Parathyroid adenoma (tissue), 2 donors: ENCODE data around the gene ADGRL2.

Source experiments
- H2AFZ ChIP-seq: fragments of 300-600 bp; sonication (generic); one replicate; pipeline ENCODE4 v1.7.0; 2017; ENCODE audit warnings: antibody characterized with exemption, mild to moderate bottlenecking
- H3K27ac ChIP-seq: fragments of 300-600 bp; sonication (generic); one replicate; pipeline ENCODE4 v1.7.0; 2017
- H3K27me3 ChIP-seq: fragments of 300-600 bp; sonication (generic); one replicate; pipeline ENCODE4 v1.7.0; 2017; ENCODE audit warnings: low read length; ENCODE audit not compliant: control insufficient read depth, insufficient read depth
- H3K36me3 ChIP-seq: fragments of 300-600 bp; sonication (generic); one replicate; pipeline ENCODE4 v1.7.0; 2017; ENCODE audit warnings: low read length; ENCODE audit not compliant: control insufficient read depth, insufficient read depth
- H3K4me1 ChIP-seq: fragments of 300-600 bp; sonication (generic); one replicate; pipeline ENCODE4 v1.7.0; 2017; ENCODE audit warnings: control low read depth
- H3K4me2 ChIP-seq: fragments of 300-600 bp; sonication (generic); one replicate; pipeline ENCODE4 v1.7.0; 2017; ENCODE audit warnings: low read length
- H3K4me3 ChIP-seq: fragments of 300-600 bp; sonication (generic); one replicate; pipeline ENCODE4 v1.7.0; 2017; ENCODE audit warnings: low read depth, low read length
- H3K79me2 ChIP-seq: fragments of 300-600 bp; sonication (generic); one replicate; pipeline ENCODE4 v1.7.0; 2017; ENCODE audit warnings: control low read depth
- H3K9ac ChIP-seq: fragments of 300-600 bp; sonication (generic); one replicate; pipeline ENCODE4 v1.7.0; 2017; ENCODE audit warnings: mild to moderate bottlenecking
- H3K9me3 ChIP-seq: fragments of 300-600 bp; sonication (generic); one replicate; pipeline ENCODE4 v1.7.0; 2017; ENCODE audit warnings: low read length; ENCODE audit not compliant: control insufficient read depth
- TF ChIP-seq, protein P1 (sequence below): fragments of 300-600 bp; sonication (generic); IDR thresholded peaks from one replicate; pipeline ENCODE4 v1.7.0; 2017; ENCODE audit warnings: antibody characterized with exemption, mild to moderate bottlenecking
- donor health status: primary hyperparathyroidism.

Gene ADGRL2

GRCh38 chr1:81757398-81758020 lies 43.2 kb upstream of the ADGRL2 start:
- Histone ChIP-seq H3K27me3 (no peaks in the 10 kb centered on the region), H3K9me3 (no peaks in the 10 kb centered on the region), H3K79me2 (no peaks in the 10 kb centered on the region), H3K9ac (no peak overlapping the region), H3K36me3 (no peaks in the 10 kb centered on the region), H3K4me3 (no peak overlapping the region), H2AFZ (no peak overlapping the region), H3K4me2 (no peak overlapping the region), H3K27ac (no peak overlapping the region), H3K4me1 (no peaks in the 10 kb centered on the region)
- TF ChIP-seq, protein P1, sequence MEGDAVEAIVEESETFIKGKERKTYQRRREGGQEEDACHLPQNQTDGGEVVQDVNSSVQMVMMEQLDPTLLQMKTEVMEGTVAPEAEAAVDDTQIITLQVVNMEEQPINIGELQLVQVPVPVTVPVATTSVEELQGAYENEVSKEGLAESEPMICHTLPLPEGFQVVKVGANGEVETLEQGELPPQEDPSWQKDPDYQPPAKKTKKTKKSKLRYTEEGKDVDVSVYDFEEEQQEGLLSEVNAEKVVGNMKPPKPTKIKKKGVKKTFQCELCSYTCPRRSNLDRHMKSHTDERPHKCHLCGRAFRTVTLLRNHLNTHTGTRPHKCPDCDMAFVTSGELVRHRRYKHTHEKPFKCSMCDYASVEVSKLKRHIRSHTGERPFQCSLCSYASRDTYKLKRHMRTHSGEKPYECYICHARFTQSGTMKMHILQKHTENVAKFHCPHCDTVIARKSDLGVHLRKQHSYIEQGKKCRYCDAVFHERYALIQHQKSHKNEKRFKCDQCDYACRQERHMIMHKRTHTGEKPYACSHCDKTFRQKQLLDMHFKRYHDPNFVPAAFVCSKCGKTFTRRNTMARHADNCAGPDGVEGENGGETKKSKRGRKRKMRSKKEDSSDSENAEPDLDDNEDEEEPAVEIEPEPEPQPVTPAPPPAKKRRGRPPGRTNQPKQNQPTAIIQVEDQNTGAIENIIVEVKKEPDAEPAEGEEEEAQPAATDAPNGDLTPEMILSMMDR, result no peak

GRCh38 chr1:81758181-81758580 lies 42.6 kb upstream of the ADGRL2 start:
- Histone ChIP-seq H3K27ac (no peak overlapping the region), H3K4me2 (no peak overlapping the region), H3K79me2 (no peaks in the 10 kb centered on the region), H3K4me1 (no peaks in the 10 kb centered on the region), H3K27me3 (no peaks in the 10 kb centered on the region), H3K9ac (no peak overlapping the region), H3K36me3 (no peaks in the 10 kb centered on the region), H3K9me3 (no peaks in the 10 kb centered on the region), H3K4me3 (no peak overlapping the region), H2AFZ (no peak overlapping the region)
- TF ChIP-seq, protein P1, result no peak

DNA sequence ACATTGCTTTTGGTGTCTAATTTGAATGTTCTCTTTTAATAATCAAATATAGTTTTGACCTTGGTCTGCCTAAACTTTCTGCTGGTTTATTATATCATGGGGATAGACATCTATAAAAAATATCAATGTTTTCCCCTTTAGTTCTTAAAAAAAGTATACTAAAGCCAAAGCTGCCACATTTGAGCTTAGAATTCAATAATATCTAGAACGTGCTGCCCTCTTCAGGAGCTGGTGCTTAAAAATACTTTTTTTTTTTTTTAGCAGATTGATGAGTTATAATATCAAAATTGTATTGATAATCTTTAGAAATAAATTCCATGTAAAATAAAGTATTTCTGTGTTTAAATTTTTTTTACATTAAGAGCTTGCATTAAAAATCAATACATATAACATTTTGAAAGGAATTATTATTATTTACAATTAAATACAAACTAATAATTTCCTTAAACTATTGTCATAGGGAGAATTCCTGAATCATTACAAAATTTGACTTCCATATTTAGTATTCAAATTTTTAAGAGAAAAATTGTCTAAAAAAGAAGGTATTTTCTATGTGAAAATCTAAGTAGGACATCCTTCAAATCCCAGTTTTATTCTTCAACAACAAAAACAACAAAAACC lies 40.1 kb upstream of the ADGRL2 start:
- H3K4me1 ChIP-seq, result no peaks in the 10 kb centered on the region
- TF ChIP-seq, protein P1, result peak; percentile 31
- no peak overlapping the region for H3K9ac ChIP-seq
- no peaks in the 10 kb centered on the region for H3K36me3 ChIP-seq
- no peaks in the 10 kb centered on the region for H3K27me3 ChIP-seq
- H2AFZ ChIP-seq, result no peak overlapping the region
- H3K79me2 ChIP-seq, result no peaks in the 10 kb centered on the region
- H3K9me3 ChIP-seq, result no peaks in the 10 kb centered on the region
- H3K27ac ChIP-seq, result no peak overlapping the region
- no peak overlapping the region for H3K4me2 ChIP-seq
- H3K4me3 ChIP-seq, result no peak overlapping the region

GRCh38 chr1:81775510-81775909 lies 25.2 kb upstream of the ADGRL2 start:
- Histone ChIP-seq H3K9ac (no peak overlapping the region), H3K36me3 (no peaks in the 10 kb centered on the region), H3K4me3 (no peak overlapping the region), H3K9me3 (no peaks in the 10 kb centered on the region), H3K27ac (no peak overlapping the region), H3K4me1 (no peaks in the 10 kb centered on the region), H3K27me3 (no peaks in the 10 kb centered on the region), H3K79me2 (no peaks in the 10 kb centered on the region), H3K4me2 (no peak overlapping the region), H2AFZ (no peak overlapping the region)
- TF ChIP-seq, protein P1, result no peak
